Bronchial epithelial cell (primary cell): ENCODE results near the gene C2CD2. TPM values are rescaled to one million over a fixed set of nuclear protein-coding genes. Genes with fewer than 3 reads are reported as not detected.

Source experiments
- DNase-seq: peaks from one replicate; pipeline ENCODE4 v3.0.0-alpha.2; 2010; ENCODE audit warnings: low read depth
- FAIRE-seq: peaks from 2 replicates; lab custom pipeline; 2011; peaks lifted over from hg19 to GRCh38; lab: Jason Lieb, UNC
- H3K27me3 ChIP-seq: 2 replicates; pipeline ENCODE4 v1.5.1; 2011; ENCODE audit warnings: low read length; ENCODE audit not compliant: control insufficient read depth, insufficient read depth
- H3K36me3 ChIP-seq: 2 replicates; pipeline ENCODE4 v1.5.1; 2011; ENCODE audit warnings: low read length; ENCODE audit not compliant: control insufficient read depth, insufficient read depth
- H3K4me3 ChIP-seq: 2 replicates; pipeline ENCODE4 v1.5.1; 2011; ENCODE audit warnings: mild to moderate bottlenecking, low read depth, low read length, control low read depth
- CTCF ChIP-seq: IDR thresholded peaks from 2 replicates; pipeline ENCODE4 v1.5.1; 2011; ENCODE audit warnings: mild to moderate bottlenecking, moderate library complexity, low read length, control low read depth, inconsistent platforms; ENCODE audit not compliant: insufficient read depth, severe bottlenecking
- total RNA-seq: library from RNA; depleted of rRNA; stranded (reverse); fragments of >200 nt; gene quantifications from 2 replicates; pipeline ENCODE4 v1.2.1, GENCODE V29; 2014

Gene C2CD2
- total RNA-seq, 1 donor from 2014 or later = 6.6 TPM

GRCh38 chr21:41897700-41898099, 56.1 kb downstream of the C2CD2 start:
- DNase-seq (no peak), FAIRE-seq (no peak)
- no peak overlapping the region for H3K4me3 ChIP-seq
- no peak for TF ChIP-seq CTCF
- H3K27me3 ChIP-seq = no peaks in the 10 kb centered on the region
- H3K36me3 ChIP-seq = peaks cover 1% of the 10 kb centered on the region

- no peak for DNase-seq
- peaks cover 1% of the 10 kb centered on the region for H3K36me3 ChIP-seq
- H3K4me3 ChIP-seq = no peak overlapping the region
- TF ChIP-seq CTCF = no peak
- no peaks in the 10 kb centered on the region for H3K27me3 ChIP-seq
- no peak for FAIRE-seq
These were observed 56.7 kb downstream of the C2CD2 start for GRCh38 chr21:41897047-41897669.

GRCh38 chr21:41895643-41896493, 58.0 kb downstream of the C2CD2 start:
- Histone ChIP-seq H3K36me3 (peaks cover 1% of the 10 kb centered on the region), H3K27me3 (no peaks in the 10 kb centered on the region), H3K4me3 (no peak overlapping the region)
- DNase-seq (no peak), FAIRE-seq (no peak)
- no peak for TF ChIP-seq CTCF

GRCh38 chr21:41894922-41895557, 58.8 kb downstream of the C2CD2 start:
- peaks cover 1% of the 10 kb centered on the region for H3K36me3 ChIP-seq
- FAIRE-seq = peak; percentile 7
- H3K27me3 ChIP-seq = no peaks in the 10 kb centered on the region
- no peak overlapping the region for H3K4me3 ChIP-seq
- DNase-seq = peak; percentile 49
- no peak for TF ChIP-seq CTCF

GRCh38 chr21:41894511-41894910, 59.3 kb downstream of the C2CD2 start:
- no peak for TF ChIP-seq CTCF
- FAIRE-seq = no peak
- no peak for DNase-seq
- no peaks in the 10 kb centered on the region for H3K27me3 ChIP-seq
- H3K36me3 ChIP-seq = peaks cover 1% of the 10 kb centered on the region
- no peak overlapping the region for H3K4me3 ChIP-seq
